Muscle layer of colon (tissue), 2 donors: ENCODE measurements around the gene MAP2K5.

Source experiments
- H3K27ac ChIP-seq: one replicate; pipeline ENCODE4 v1.7.0; 2013; ENCODE audit warnings: low read depth, mild to moderate bottlenecking, low read length, moderate library complexity
- H3K27me3 ChIP-seq, 2 donors: one replicate each; pipeline ENCODE4 v1.7.0; 2013; ENCODE audit warnings: low read length in 2 of 2, mild to moderate bottlenecking in 2 of 2; ENCODE audit not compliant: insufficient read depth in 2 of 2, control insufficient read depth in 1 of 2
- H3K36me3 ChIP-seq: one replicate; pipeline ENCODE4 v1.7.0; 2013; ENCODE audit warnings: mild to moderate bottlenecking, low read length; ENCODE audit not compliant: insufficient read depth
- H3K4me1 ChIP-seq: one replicate; pipeline ENCODE4 v1.7.0; 2013; ENCODE audit warnings: mild to moderate bottlenecking, low read length; ENCODE audit not compliant: insufficient read depth
- H3K4me3 ChIP-seq, 2 donors: one replicate each; pipeline ENCODE4 v1.7.0; 2013; ENCODE audit warnings: low read length in 2 of 2, low read depth in 1 of 2, mild to moderate bottlenecking in 1 of 2, moderate library complexity in 1 of 2
- H3K9ac ChIP-seq: one replicate; pipeline ENCODE4 v1.7.0; 2013; ENCODE audit warnings: low read length
- H3K9me3 ChIP-seq: one replicate; pipeline ENCODE4 v1.7.0; 2013; ENCODE audit warnings: mild to moderate bottlenecking, low read length
- donor health status: abdominal sarcoma.
- donor health status: Adenocarcinoma of cecum.

MAP2K5 gene

GRCh38 chr15:67806536-67806935, 264.0 kb downstream of the MAP2K5 start:
- Histone ChIP-seq H3K27me3 (no peaks in the 10 kb centered on the region), H3K36me3 (no peaks in the 10 kb centered on the region), H3K9ac (no peak overlapping the region), H3K9me3 (no peaks in the 10 kb centered on the region), H3K4me3 (no peak overlapping the region), H3K4me1 (no peaks in the 10 kb centered on the region), H3K27ac (no peak overlapping the region)

- Histone ChIP-seq H3K36me3 (no peaks in the 10 kb centered on the region), H3K9me3 (no peaks in the 10 kb centered on the region), H3K27me3 (no peaks in the 10 kb centered on the region), H3K27ac (no peak overlapping the region), H3K4me3 (no peak overlapping the region), H3K4me1 (no peaks in the 10 kb centered on the region), H3K9ac (no peak overlapping the region)
These were observed 264.6 kb downstream of the MAP2K5 start for GRCh38 chr15:67807141-67807540.

- no peak overlapping the region for H3K9ac ChIP-seq
- no peaks in the 10 kb centered on the region for H3K4me1 ChIP-seq
- H3K9me3 ChIP-seq: no peaks in the 10 kb centered on the region
- no peak overlapping the region for H3K27ac ChIP-seq
- H3K36me3 ChIP-seq: no peaks in the 10 kb centered on the region
- H3K27me3 ChIP-seq: no peaks in the 10 kb centered on the region
- H3K4me3 ChIP-seq: no peak overlapping the region
These were observed 265.3 kb downstream of the MAP2K5 start for GRCh38 chr15:67807836-67808235.

- Histone ChIP-seq H3K9me3 (no peaks in the 10 kb centered on the region), H3K9ac (no peak overlapping the region), H3K27me3 (no peaks in the 10 kb centered on the region), H3K4me1 (no peaks in the 10 kb centered on the region), H3K36me3 (no peaks in the 10 kb centered on the region), H3K4me3 (no peak overlapping the region), H3K27ac (no peak overlapping the region)
These were observed 266.3 kb downstream of the MAP2K5 start for GRCh38 chr15:67808821-67809220.

GRCh38 chr15:67809441-67809840, 266.9 kb downstream of the MAP2K5 start:
- Histone ChIP-seq H3K36me3 (no peaks in the 10 kb centered on the region), H3K27me3 (no peaks in the 10 kb centered on the region), H3K9me3 (no peaks in the 10 kb centered on the region), H3K4me1 (no peaks in the 10 kb centered on the region), H3K4me3 (no peak overlapping the region), H3K27ac (no peak overlapping the region), H3K9ac (no peak overlapping the region)

- Histone ChIP-seq H3K9me3 (no peaks in the 10 kb centered on the region), H3K4me1 (no peaks in the 10 kb centered on the region), H3K36me3 (no peaks in the 10 kb centered on the region), H3K4me3 (no peak overlapping the region), H3K9ac (no peak overlapping the region), H3K27me3 (no peaks in the 10 kb centered on the region), H3K27ac (no peak overlapping the region)
These were observed 267.4 kb downstream of the MAP2K5 start for GRCh38 chr15:67809866-67810265.

GRCh38 chr15:67812241-67812644, 269.7 kb downstream of the MAP2K5 start:
- Histone ChIP-seq H3K9ac (no peak overlapping the region), H3K36me3 (no peaks in the 10 kb centered on the region), H3K4me1 (no peaks in the 10 kb centered on the region), H3K27ac (no peak overlapping the region), H3K9me3 (no peaks in the 10 kb centered on the region), H3K27me3 (no peaks in the 10 kb centered on the region), H3K4me3 (no peak overlapping the region)

- no peaks in the 10 kb centered on the region for H3K9me3 ChIP-seq
- H3K4me3 ChIP-seq: no peak overlapping the region
- H3K27ac ChIP-seq: no peak overlapping the region
- H3K36me3 ChIP-seq: no peaks in the 10 kb centered on the region
- peaks cover 0 to 3% of the 10 kb centered on the region in 2 donors for H3K27me3 ChIP-seq
- no peak overlapping the region for H3K9ac ChIP-seq
- no peaks in the 10 kb centered on the region for H3K4me1 ChIP-seq
These were observed 270.7 kb downstream of the MAP2K5 start for GRCh38 chr15:67813104-67813634.

GRCh38 chr15:67815036-67815592, 272.6 kb downstream of the MAP2K5 start:
- H3K9me3 ChIP-seq: no peaks in the 10 kb centered on the region
- peaks cover 10 to 16% of the 10 kb centered on the region in 2 donors for H3K27me3 ChIP-seq

GRCh38 chr15:67816668-67817067, 274.2 kb downstream of the MAP2K5 start:
- H3K4me3 ChIP-seq: no peak overlapping the region
- H3K9ac ChIP-seq: no peak overlapping the region
- H3K27ac ChIP-seq: no peak overlapping the region
- H3K9me3 ChIP-seq: no peaks in the 10 kb centered on the region
- H3K27me3 ChIP-seq: peaks cover 26% of the 10 kb centered on the region in 2 donors
- H3K4me1 ChIP-seq: peaks cover 5% of the 10 kb centered on the region
- no peaks in the 10 kb centered on the region for H3K36me3 ChIP-seq

More at GRCh38 chr15:67815036-67815592, 272.6 kb downstream of the MAP2K5 start:
- H3K4me3 ChIP-seq: no peak overlapping the region
- no peak overlapping the region for H3K27ac ChIP-seq
- no peaks in the 10 kb centered on the region for H3K36me3 ChIP-seq
- H3K4me1 ChIP-seq: no peaks in the 10 kb centered on the region
- H3K9ac ChIP-seq: no peak overlapping the region

- Histone ChIP-seq H3K9ac (no peak overlapping the region), H3K9me3 (no peaks in the 10 kb centered on the region), H3K27me3 (peaks cover 36 to 42% of the 10 kb centered on the region in 2 donors), H3K4me3 (no peak overlapping the region), H3K4me1 (peaks cover 5% of the 10 kb centered on the region), H3K27ac (no peak overlapping the region), H3K36me3 (no peaks in the 10 kb centered on the region)
These were observed 276.0 kb downstream of the MAP2K5 start for GRCh38 chr15:67818464-67818863.

GRCh38 chr15:67819636-67820035, 277.1 kb downstream of the MAP2K5 start:
- H3K9ac ChIP-seq: no peak overlapping the region
- peaks cover 6% of the 10 kb centered on the region for H3K4me1 ChIP-seq
- H3K27ac ChIP-seq: no peak overlapping the region
- no peaks in the 10 kb centered on the region for H3K9me3 ChIP-seq
- peaks cover 46 to 54% of the 10 kb centered on the region in 2 donors for H3K27me3 ChIP-seq
- no peak overlapping the region for H3K4me3 ChIP-seq
- H3K36me3 ChIP-seq: no peaks in the 10 kb centered on the region
